Gastrocnemius medialis (tissue), 4 donors: ENCODE data around the gene RMDN2. TPM values are rescaled to one million over a fixed set of nuclear protein-coding genes. Genes with fewer than 3 reads are reported as not detected.

Experiments
- ATAC-seq, 2 donors: fragments of 150-250 bp; one replicate each; pipeline ENCODE4 v1.9.1; 2016
- DNase-seq, 2 donors: peaks; one replicate each; pipeline ENCODE4 v3.0.0-alpha.2; 2019
- H3K27ac ChIP-seq, 4 donors: fragments of 200-600 bp; sonication (generic); 1 replicate in 1 of 4; 2 replicates in 3 of 4; pipeline ENCODE4 v1.5.1; 2016 to 2018; ENCODE audit warnings: mild to moderate bottlenecking in 2 of 4, moderate library complexity in 1 of 4
- H3K27me3 ChIP-seq, 3 donors: fragments of 200-600 bp; sonication (generic) in 2 of 3; 1 replicate in 1 of 3; 2 replicates in 2 of 3; pipeline versions ENCODE4 v1.5.1 to v1.6.0; 2016 to 2019; ENCODE audit warnings: mild to moderate bottlenecking in 1 of 3, moderate library complexity in 1 of 3
- H3K36me3 ChIP-seq, 2 donors: fragments of 200-600 bp; sonication (generic) in 1 of 2; one replicate each; pipeline ENCODE4 v1.5.1; 2017 to 2018
- H3K4me1 ChIP-seq, 2 donors: fragments of 200-600 bp; sonication (generic) in 1 of 2; one replicate each; pipeline ENCODE4 v1.5.1; 2016 to 2017; ENCODE audit warnings: mild to moderate bottlenecking in 2 of 2
- H3K4me3 ChIP-seq, 4 donors: fragments of 200-600 bp; sonication (generic) in 3 of 4; 1 replicate in 1 of 4; 2 replicates in 3 of 4; pipeline ENCODE4 v1.5.1; 2016 to 2019; ENCODE audit warnings: mild to moderate bottlenecking in 2 of 4
- H3K9me3 ChIP-seq, 3 donors: fragments of 200-600 bp; sonication (generic) in 2 of 3; 1 replicate in 1 of 3; 2 replicates in 2 of 3; pipeline ENCODE4 v1.5.1; 2016 to 2019
- POLR2A ChIP-seq, 2 donors: fragments of 450-650 bp; IDR thresholded peaks; one replicate each; pipeline ENCODE4 v1.6.1; 2017; ENCODE audit warnings: antibody characterized with exemption in 2 of 2, mild to moderate bottlenecking in 2 of 2, moderate library complexity in 2 of 2
- in situ Hi-C, 4 donors: fragments of 200-750 bp; cut with MboI; loops; one replicate each; pipeline versions ENCODE4 v1.15.0 to v1.8.0; 2017; ENCODE audit warnings: low sequenced_read_pairs in 4 of 4
- intact Hi-C: fragments of 100-400 bp; cut with DNase I; formaldehyde crosslinking; loops from one replicate; pipeline ENCODE4 v1.15.1; 2023; ENCODE audit warnings: low total_unique reads
- total RNA-seq, 4 donors: library from RNA; depleted of rRNA; stranded (reverse); fragments of >200 nt; gene quantifications; one replicate each; pipeline versions ENCODE4 v1.1.0 to v1.2.3, GENCODE V29; 2016
- TF ChIP-seq, protein P1 (sequence below), 5 experiments: fragments of 450-650 bp in 3 of 5; fragments of 200-600 bp in 2 of 5; sonication (generic) in 2 of 5; IDR thresholded peaks in 4 of 5; conservative IDR thresholded peaks in 1 of 5; 1 replicate in 4 of 5; 2 replicates in 1 of 5; pipeline ENCODE4 v1.5.1; 2016 to 2019; ENCODE audit warnings: antibody characterized with exemption in 5 of 5, mild to moderate bottlenecking in 3 of 5, moderate library complexity in 3 of 5

RMDN2 gene
- total RNA-seq, 4 donors from 2014 or later, result 2.7 to 6.3 (median 3.3) TPM

GRCh38 chr2:38029512-38029911 is 104.4 kb downstream of the RMDN2 start:
- no peak for DNase-seq
- Histone ChIP-seq H3K9me3 (no peaks in the 10 kb centered on the region), H3K4me3 (no peak overlapping the region), H3K4me1 (peaks cover 0 to 8% of the 10 kb centered on the region in 2 donors), H3K27ac (no peak overlapping the region), H3K36me3 (no peaks in the 10 kb centered on the region), H3K27me3 (peaks cover 0 to 3% (median 0%) of the 10 kb centered on the region in 3 donors)
- in situ Hi-C loops (no loop called here), intact Hi-C loops (no loop called here)
- TF ChIP-seq POLR2A (IDR thresholded peaks at IDR 0.05), result no peak
- TF ChIP-seq, protein P1, sequence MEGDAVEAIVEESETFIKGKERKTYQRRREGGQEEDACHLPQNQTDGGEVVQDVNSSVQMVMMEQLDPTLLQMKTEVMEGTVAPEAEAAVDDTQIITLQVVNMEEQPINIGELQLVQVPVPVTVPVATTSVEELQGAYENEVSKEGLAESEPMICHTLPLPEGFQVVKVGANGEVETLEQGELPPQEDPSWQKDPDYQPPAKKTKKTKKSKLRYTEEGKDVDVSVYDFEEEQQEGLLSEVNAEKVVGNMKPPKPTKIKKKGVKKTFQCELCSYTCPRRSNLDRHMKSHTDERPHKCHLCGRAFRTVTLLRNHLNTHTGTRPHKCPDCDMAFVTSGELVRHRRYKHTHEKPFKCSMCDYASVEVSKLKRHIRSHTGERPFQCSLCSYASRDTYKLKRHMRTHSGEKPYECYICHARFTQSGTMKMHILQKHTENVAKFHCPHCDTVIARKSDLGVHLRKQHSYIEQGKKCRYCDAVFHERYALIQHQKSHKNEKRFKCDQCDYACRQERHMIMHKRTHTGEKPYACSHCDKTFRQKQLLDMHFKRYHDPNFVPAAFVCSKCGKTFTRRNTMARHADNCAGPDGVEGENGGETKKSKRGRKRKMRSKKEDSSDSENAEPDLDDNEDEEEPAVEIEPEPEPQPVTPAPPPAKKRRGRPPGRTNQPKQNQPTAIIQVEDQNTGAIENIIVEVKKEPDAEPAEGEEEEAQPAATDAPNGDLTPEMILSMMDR (IDR thresholded peaks at IDR 0.05 in 4 of 5, conservative IDR thresholded peaks at IDR 0.05 in 1 of 5), result no peak
- no peak for ATAC-seq

- in situ Hi-C loops (no loop called here), intact Hi-C loops (no loop called here)
- Histone ChIP-seq H3K4me3 (no peak overlapping the region), H3K27me3 (peaks cover 0 to 3% (median 0%) of the 10 kb centered on the region in 3 donors), H3K4me1 (peaks cover 0 to 8% of the 10 kb centered on the region in 2 donors), H3K27ac (no peak overlapping the region), H3K9me3 (no peaks in the 10 kb centered on the region), H3K36me3 (no peaks in the 10 kb centered on the region)
- no peak for DNase-seq
- no peak for ATAC-seq
- TF ChIP-seq, protein P1 (IDR thresholded peaks at IDR 0.05 in 4 of 5, conservative IDR thresholded peaks at IDR 0.05 in 1 of 5), result no peak
- TF ChIP-seq POLR2A (IDR thresholded peaks at IDR 0.05), result no peak
Observed at GRCh38 chr2:38030635-38031355, 105.7 kb downstream of the RMDN2 start.

DNA sequence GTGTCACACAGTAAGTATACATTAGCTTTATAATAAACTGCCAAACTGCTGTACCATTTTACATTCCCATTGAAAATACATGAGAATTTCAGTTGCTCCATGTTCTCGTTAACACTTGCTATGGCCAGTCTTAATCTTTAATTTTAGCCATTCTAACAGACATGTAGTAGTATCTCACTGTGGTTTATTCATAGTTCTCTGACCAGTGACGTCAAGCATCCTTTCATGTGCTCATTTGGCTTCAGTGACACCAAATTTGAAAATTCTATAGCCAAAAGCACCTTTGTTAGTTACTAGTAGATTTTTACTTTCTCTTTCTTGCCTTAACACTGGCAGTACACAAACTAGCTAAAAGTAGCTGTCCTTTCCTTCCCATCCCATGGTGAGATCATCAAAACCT is 107.9 kb downstream of the RMDN2 start:
- H3K27ac ChIP-seq, result no peak overlapping the region
- H3K36me3 ChIP-seq, result no peaks in the 10 kb centered on the region
- in situ Hi-C loops, result no loop called here
- no peak for TF ChIP-seq POLR2A (IDR thresholded peaks at IDR 0.05)
- TF ChIP-seq, protein P1 (IDR thresholded peaks at IDR 0.05 in 4 of 5, conservative IDR thresholded peaks at IDR 0.05 in 1 of 5), result no peak
- ATAC-seq (no peak), DNase-seq (no peak)
- peaks cover 0 to 12% (median 6%) of the 10 kb centered on the region in 3 donors for H3K27me3 ChIP-seq
- H3K4me3 ChIP-seq, result no peak overlapping the region
- peaks cover 0 to 8% of the 10 kb centered on the region in 2 donors for H3K4me1 ChIP-seq
- intact Hi-C loops, result no loop called here
- no peaks in the 10 kb centered on the region for H3K9me3 ChIP-seq

- Histone ChIP-seq H3K27me3 (peaks cover 0 to 13% (median 6%) of the 10 kb centered on the region in 3 donors), H3K27ac (no peak overlapping the region), H3K9me3 (no peaks in the 10 kb centered on the region), H3K36me3 (no peaks in the 10 kb centered on the region), H3K4me3 (no peak overlapping the region), H3K4me1 (peaks cover 3 to 12% of the 10 kb centered on the region in 2 donors)
- intact Hi-C loops (no loop called here), in situ Hi-C loops (no loop called here)
- DNase-seq, result no peak
- no peak for TF ChIP-seq POLR2A (IDR thresholded peaks at IDR 0.05)
- TF ChIP-seq, protein P1 (IDR thresholded peaks at IDR 0.05 in 4 of 5, conservative IDR thresholded peaks at IDR 0.05 in 1 of 5), result no peak
- ATAC-seq, result no peak
Observed at GRCh38 chr2:38033646-38034045, 108.6 kb downstream of the RMDN2 start.
